GM12878 (cell line): Measurements from ENCODE around the gene BTNL9. TPM values are rescaled to one million over a fixed set of nuclear protein-coding genes. Genes with fewer than 3 reads are reported as not detected.

Experiments used
- ATAC-seq: fragments of 200-7000 bp; cut with Tn5 transposase; 3 replicates; pipeline ENCODE4 v1.9.1; 2020; ENCODE audit warnings: mild to moderate bottlenecking, moderate library complexity
- BruUV-seq: library from RNA; stranded (reverse); fragments of 400-500 nt; replicated peaks from 2 replicates; lab custom pipeline; 2021; lab: Mats Ljungman, UMichigan
- CTCF ChIA-PET: fragments of 300-600 bp; sonication (Branson Sonifier 250); formaldehyde crosslinking; extraction: SDS; loops from one replicate; lab custom pipeline; 2021; ENCODE audit warnings: inconsistent platforms; lab: Yijun Ruan, JAX
- POLR2A ChIA-PET: fragments of 350-600 bp; formaldehyde crosslinking; extraction: SDS; loops from one replicate; lab custom pipeline; 2021; ENCODE audit warnings: inconsistent platforms; lab: Charles Lee
- RAD21 ChIA-PET: fragments of 300-600 bp; sonication (Branson Sonifier 250); formaldehyde crosslinking; loops from one replicate; lab custom pipeline; 2023; ENCODE audit warnings: antibody characterized with exemption; ENCODE audit not compliant: unreplicated experiment; lab: Charles Lee
- SMC1A ChIA-PET: fragments of 300-600 bp; sonication (Branson Sonifier 250); formaldehyde crosslinking; loops from one replicate; lab custom pipeline; 2023; ENCODE audit not compliant: unreplicated experiment, uncharacterized antibody; lab: Charles Lee
- DNase-seq: peaks from one replicate; pipeline ENCODE4 v3.0.0-alpha.2; 2011; ENCODE audit warnings: low read depth, low spot score
- FAIRE-seq: peaks from 3 replicates; lab custom pipeline; 2011; peaks lifted over from hg19 to GRCh38; lab: Jason Lieb, UNC
- H2AFZ ChIP-seq: 2 replicates; pipeline ENCODE4 v1.6.0; 2011; ENCODE audit warnings: low read depth, low read length, control low read depth; ENCODE audit not compliant: control insufficient read depth
- H3K27ac ChIP-seq: 2 replicates; pipeline ENCODE4 v1.5.1; 2011; ENCODE audit warnings: control low read depth; ENCODE audit not compliant: control insufficient read depth, insufficient read depth
- H3K27me3 ChIP-seq, 2 experiments: replicated peaks in 1 of 2; 2 replicates each; pipeline versions ENCODE4 v1.6.0 to v1.6.1; 2011; ENCODE audit warnings: low read length in 1 of 2; ENCODE audit not compliant: control insufficient read depth in 2 of 2, insufficient read depth in 2 of 2
- H3K36me3 ChIP-seq, 2 experiments: 2 replicates each; pipeline ENCODE4 v1.5.1; 2011; ENCODE audit warnings: low read length in 1 of 2; ENCODE audit not compliant: control insufficient read depth in 2 of 2, insufficient read depth in 2 of 2
- H3K4me1 ChIP-seq: 2 replicates; pipeline ENCODE4 v1.6.1; 2011; ENCODE audit warnings: mild to moderate bottlenecking, low read length, moderate library complexity, mixed read lengths; ENCODE audit not compliant: control insufficient read depth, insufficient read depth
- H3K4me2 ChIP-seq: 2 replicates; pipeline ENCODE4 v1.6.0; 2011; ENCODE audit warnings: control low read depth; ENCODE audit not compliant: control insufficient read depth, insufficient read depth
- H3K4me3 ChIP-seq: fragments of 200-600 bp; sonication (generic); 2 replicates; pipeline ENCODE4 v1.5.1; 2016
- H3K79me2 ChIP-seq: 2 replicates; pipeline ENCODE4 v1.6.0; 2011; ENCODE audit warnings: low read length; ENCODE audit not compliant: control insufficient read depth, insufficient read depth
- H3K9ac ChIP-seq: 2 replicates; pipeline ENCODE4 v1.8.0; 2011; ENCODE audit warnings: low read length, control low read depth, mixed read lengths; ENCODE audit not compliant: control insufficient read depth, insufficient read depth
- H3K9me3 ChIP-seq: replicated peaks from 3 replicates; pipeline ENCODE4 v1.5.1; 2011; ENCODE audit warnings: mild to moderate bottlenecking, low read length; ENCODE audit not compliant: control insufficient read depth, insufficient read depth
- H4K20me1 ChIP-seq: 2 replicates; pipeline ENCODE4 v1.6.0; 2011; ENCODE audit not compliant: control insufficient read depth, insufficient read depth
- BRCA1 ChIP-seq: IDR thresholded peaks from 2 replicates; pipeline ENCODE4 v1.6.1; 2011; ENCODE audit warnings: low read depth, low read length, improper control_type of control experiment
- CBX5 ChIP-seq: sonication (generic); IDR thresholded peaks from 2 replicates; pipeline ENCODE4 v1.6.1; 2016; ENCODE audit warnings: low read depth, moderate library complexity, mild to moderate bottlenecking, inconsistent platforms
- E2F4 ChIP-seq: IDR thresholded peaks from 2 replicates; pipeline ENCODE4 v1.6.1; 2012; ENCODE audit warnings: low read depth, low read length, improper control_type of control experiment
- EGR1 ChIP-seq, 2 experiments: IDR thresholded peaks; 1 replicate in 1 of 2; 2 replicates in 1 of 2; pipeline ENCODE4 v1.6.1; 2011 to 2012; ENCODE audit warnings: low read depth in 2 of 2, low read length in 2 of 2, borderline replicate concordance in 1 of 2, mild to moderate bottlenecking in 1 of 2, moderate library complexity in 1 of 2
- EZH2 ChIP-seq: IDR thresholded peaks from 2 replicates; pipeline ENCODE4 v1.6.1; 2012; ENCODE audit warnings: low read depth, mild to moderate bottlenecking, control low read depth, inconsistent platforms, low read length, borderline replicate concordance; ENCODE audit not compliant: control insufficient read depth
- GATAD2B ChIP-seq: fragments of 450-650 bp; conservative IDR thresholded peaks from 2 replicates; pipeline ENCODE4 v1.6.1; 2017; ENCODE audit warnings: low read depth, mild to moderate bottlenecking, moderate library complexity
- JUNB ChIP-seq: IDR thresholded peaks from 2 replicates; pipeline ENCODE4 v1.6.1; 2016; ENCODE audit warnings: antibody characterized with exemption, mild to moderate bottlenecking
- NFIC ChIP-seq: IDR thresholded peaks from 2 replicates; pipeline ENCODE4 v1.6.1; 2012; ENCODE audit warnings: low read depth, mild to moderate bottlenecking, inconsistent platforms, low read length, moderate library complexity
- NFYB ChIP-seq: IDR thresholded peaks from 2 replicates; pipeline ENCODE4 v1.6.1; 2011; ENCODE audit warnings: low read depth, mild to moderate bottlenecking, low read length, improper control_type of control experiment, moderate library complexity; ENCODE audit not compliant: insufficient read depth
- NR2C1 ChIP-seq: fragments of 450-650 bp; IDR thresholded peaks from 2 replicates; pipeline ENCODE4 v1.6.1; 2017; ENCODE audit warnings: antibody characterized with exemption, mild to moderate bottlenecking, moderate library complexity
- NR2F1 ChIP-seq: fragments of 450-650 bp; conservative IDR thresholded peaks from 2 replicates; pipeline ENCODE4 v1.6.1; 2017; ENCODE audit warnings: mild to moderate bottlenecking
- NRF1 ChIP-seq: conservative IDR thresholded peaks from 2 replicates; pipeline ENCODE4 v1.6.1; 2011; ENCODE audit warnings: mild to moderate bottlenecking, low read depth, low read length, improper control_type of control experiment
- RELA ChIP-seq: fragments of 450-650 bp; IDR thresholded peaks from 2 replicates; pipeline ENCODE4 v1.8.0; 2014; ENCODE audit warnings: borderline replicate concordance; ENCODE audit not compliant: partially characterized antibody
- SIN3A ChIP-seq: IDR thresholded peaks from 2 replicates; pipeline ENCODE4 v1.6.1; 2012; ENCODE audit warnings: low read depth, low read length, improper control_type of control experiment
- SMAD1 ChIP-seq: fragments of 450-650 bp; IDR thresholded peaks from 2 replicates; pipeline ENCODE4 v1.6.1; 2018; ENCODE audit warnings: mild to moderate bottlenecking, low read depth; ENCODE audit not compliant: partially characterized antibody
- SP1 ChIP-seq: IDR thresholded peaks from one replicate; pipeline ENCODE4 v1.6.1; 2011; ENCODE audit warnings: low read depth, low read length
- SUPT20H ChIP-seq: IDR thresholded peaks from 2 replicates; pipeline ENCODE4 v1.6.1; 2011; ENCODE audit warnings: low read depth, mild to moderate bottlenecking, low read length, moderate library complexity, borderline replicate concordance; ENCODE audit not compliant: control insufficient read depth
- TCF12 ChIP-seq: IDR thresholded peaks from 2 replicates; pipeline ENCODE4 v1.6.1; 2011; ENCODE audit warnings: low read depth, mild to moderate bottlenecking, low read length
- ZNF384 ChIP-seq: IDR thresholded peaks from 2 replicates; pipeline ENCODE4 v1.6.1; 2012; ENCODE audit warnings: low read depth, mild to moderate bottlenecking, low read length, improper control_type of control experiment, borderline replicate concordance
- ZNF592 ChIP-seq: fragments of 450-650 bp; IDR thresholded peaks from 2 replicates; pipeline ENCODE4 v1.6.1; 2017; ENCODE audit warnings: mild to moderate bottlenecking, moderate library complexity
- in situ Hi-C: fragments of 300-500 bp; cut with MboI; formaldehyde crosslinking; loops from 9 replicates; pipeline ENCODE4 v1.14.3; 2018; ENCODE audit warnings: mixed read lengths
- intact Hi-C: fragments of 100-400 bp; cut with micrococcal nuclease; formaldehyde crosslinking; loops from one replicate; pipeline ENCODE4 v1.14.2; 2022; ENCODE audit not compliant: unreplicated experiment
- polyA plus RNA-seq, 11 experiments: library from polyadenylated mRNA; depleted of rRNA in 4 of 11; unstranded in 6 of 11; stranded (reverse) in 5 of 11; fragments of >200 nt; fragmentation: Nextera tagmentation in 4 of 11; fragmentation: Illumina TruSeq in 1 of 11; extraction: Ambion mirVana in 4 of 11; extraction: Trizol in 1 of 11; gene quantifications; 1 replicate in 1 of 11; 2 replicates in 10 of 11; pipeline versions ENCODE4 v1.2.1 to v1.2.3, GENCODE V29; 2011 to 2016; ENCODE audit warnings: inconsistent platforms in 2 of 11, missing spikeins in 2 of 11, low read depth in 1 of 11
- total RNA-seq, 4 experiments: library from RNA; depleted of rRNA in 3 of 4; stranded (reverse); fragments of >200 nt in 3 of 4; fragmentation: Illumina TruSeq in 1 of 4; extraction: Trizol in 1 of 4; gene quantifications; 2 replicates each; pipeline versions ENCODE4 v1.2.1 to v1.2.3, GENCODE V29; 2013 to 2021

Gene BTNL9
- total and polyA plus RNA-seq, 10 of the 15 experiments (the other 5 are each of a cell fraction or from before 2014, with no cell fraction given) = 0.01 to 16.5 (median 0.06) TPM; not detected in 5

- Histone ChIP-seq H3K36me3 (no peaks in the 10 kb centered on the region), H3K4me1 (no peaks in the 10 kb centered on the region), H3K9me3 (no peaks in the 10 kb centered on the region), H3K27ac (no peak overlapping the region), H3K27me3 (peaks cover 3 to 4% of the 10 kb centered on the region in 2 experiments; a peak in 2 of 4 replicates), H3K4me2 (no peak overlapping the region), H4K20me1 (no peaks in the 10 kb centered on the region), H3K4me3 (no peak overlapping the region), H3K9ac (no peak overlapping the region), H3K79me2 (no peaks in the 10 kb centered on the region), H2AFZ (no peak overlapping the region)
- in situ Hi-C loops (no loop called here), intact Hi-C loops (loop anchor here (10.0 kb wide), 1 partner anchor 217 kb away; the partner anchor contains the start of gene ZFP62)
- FAIRE-seq (no peak), DNase-seq (no peak), ATAC-seq (no peak)
- CTCF ChIA-PET = interaction anchor here (0.7 to 1.2 kb wide), 2 partner anchors 205 to 213 kb away, joined by 3 read pairs; no protein-coding TSS in a partner anchor
- no TSS peak for BruUV-seq
- SMC1A ChIA-PET = interaction anchor here (1.6 kb wide), 1 partner anchor 9 kb away, joined by 4 read pairs; no protein-coding TSS in a partner anchor
- RAD21 ChIA-PET = no interaction called here
- POLR2A ChIA-PET = no interaction called here
- no peak for TF ChIP-seq SP1
- no peak for TF ChIP-seq TCF12
- no peak for TF ChIP-seq JUNB
- no peak for TF ChIP-seq NFIC
- no peak for TF ChIP-seq BRCA1
- TF ChIP-seq EGR1 (IDR thresholded peaks at IDR 0.05; ENCODE audit: borderline replicate concordance in 1 of 2, low read depth in 2 of 2, low read length in 2 of 2) = no peak
- no peak for TF ChIP-seq ZNF384
- no peak for TF ChIP-seq E2F4
- no peak for TF ChIP-seq RELA
- no peak for TF ChIP-seq SIN3A
- no peak for TF ChIP-seq NRF1
- TF ChIP-seq SMAD1 = no peak
- TF ChIP-seq ZNF592 = no peak
- no peak for TF ChIP-seq CBX5
- no peak for TF ChIP-seq EZH2
- TF ChIP-seq SUPT20H = no peak
- TF ChIP-seq NR2F1 = no peak
- no peak for TF ChIP-seq NFYB
- no peak for TF ChIP-seq NR2C1
- TF ChIP-seq GATAD2B = no peak
- TF ChIP-seq, all 136 proteins: peak for 0
These were observed 41.9 kb downstream of the BTNL9 start for GRCh38 chr5:181081989-181082388.
